Stomach (tissue), 9 donors: Measurements from ENCODE around the gene HADH. TPM values are rescaled to one million over a fixed set of nuclear protein-coding genes. Genes with fewer than 3 reads are reported as not detected.
"Not testable (repeated sequence)": the region's sequence is repeated elsewhere in the genome, so short reads cannot be mapped to it uniquely, and the experiment has no call there.

Experiments
- DNase-seq, 2 donors: peaks; one replicate each; pipeline versions ENCODE4 v3.0.0 to v3.0.0-alpha.2; 2013 to 2019
- H3K27ac ChIP-seq, 5 donors: fragments of 200-600 bp in 4 of 5; sonication (generic) in 4 of 5; one replicate each; pipeline ENCODE4 v1.5.1; 2013 to 2019; ENCODE audit warnings: mild to moderate bottlenecking in 1 of 5, moderate library complexity in 1 of 5
- H3K27me3 ChIP-seq, 3 donors: fragments of 200-600 bp; sonication (generic); one replicate each; pipeline ENCODE4 v1.5.1; 2017 to 2019; ENCODE audit warnings: mixed run types in 1 of 3
- H3K36me3 ChIP-seq, 4 donors: fragments of 200-600 bp; sonication (generic); 1 replicate in 3 of 4; 2 replicates in 1 of 4; pipeline ENCODE4 v1.5.1; 2016 to 2019
- H3K4me1 ChIP-seq, 4 donors: fragments of 200-600 bp; sonication (generic); one replicate each; pipeline ENCODE4 v1.5.1; 2016 to 2019
- H3K4me3 ChIP-seq, 4 donors: fragments of 200-600 bp; sonication (generic) in 3 of 4; one replicate each; pipeline ENCODE4 v1.5.1; 2016 to 2019; ENCODE audit warnings: mild to moderate bottlenecking in 1 of 4
- H3K9me3 ChIP-seq, 4 donors: fragments of 200-600 bp; sonication (generic); one replicate each; pipeline ENCODE4 v1.5.1; 2016 to 2019
- CTCF ChIP-seq, 7 experiments: fragments of 450-650 bp in 4 of 7; fragments of 200-600 bp in 3 of 7; sonication (generic) in 3 of 7; IDR thresholded peaks; one replicate each; pipeline ENCODE4 v1.5.1; 2016 to 2019; ENCODE audit warnings: antibody characterized with exemption in 7 of 7, control low read depth in 2 of 7, mild to moderate bottlenecking in 1 of 7
- EP300 ChIP-seq: sonication (generic); formaldehyde crosslinking; IDR thresholded peaks from one replicate; pipeline ENCODE4 v1.6.1; 2017; ENCODE audit warnings: antibody characterized with exemption
- POLR2A ChIP-seq, 4 donors: fragments of 450-650 bp; IDR thresholded peaks; one replicate each; pipeline ENCODE4 v1.6.1; 2016; ENCODE audit warnings: antibody characterized with exemption in 4 of 4, control low read depth in 2 of 4, mild to moderate bottlenecking in 1 of 4, moderate library complexity in 1 of 4
- POLR2AphosphoS5 ChIP-seq, 3 donors: sonication (generic); formaldehyde crosslinking; IDR thresholded peaks; one replicate each; pipeline ENCODE4 v1.6.1; 2016; ENCODE audit warnings: antibody characterized with exemption in 3 of 3
- WGBS, 5 donors: extraction: QIAGEN DNeasy Blood & Tissue Kit in 3 of 5; methylation state at CpG; one replicate each; pipeline versions ENCODE4 v1.1.5 to v1.1.7; 2013 to 2018; 5-methylcytosine and 5-hydroxymethylcytosine counted together
- intact Hi-C: fragments of 100-400 bp; cut with DNase I; formaldehyde crosslinking; loops from one replicate; pipeline ENCODE4 v1.15.1; 2023; ENCODE audit warnings: low total_unique reads
- polyA plus RNA-seq, 3 donors: library from polyadenylated mRNA; stranded (reverse); fragments of 200-250 nt; gene quantifications; one replicate each; pipeline ENCODE4 v1.2.3, GENCODE V29; 2013
- total RNA-seq, 5 donors: library from RNA; depleted of rRNA; stranded (reverse); fragments of >200 nt; gene quantifications; one replicate each; pipeline versions ENCODE4 v1.1.0 to v1.2.3, GENCODE V29; 2014 to 2016
- donor health status: healthy with polysubstance abuse.
- donor health status: Bipolar disorder and iron deficiency.
- donor health status: healthy.

The HADH gene
- total and polyA plus RNA-seq, 8 donors: 51.6 to 118 (median 64.7) TPM

GRCh38 chr4:108045687-108046024, 56.0 kb downstream of the HADH start:
- intact Hi-C loops: no loop called here
- Histone ChIP-seq H3K36me3 (no peaks in the 10 kb centered on the region), H3K4me1 (peaks cover 0 to 14% (median 5%) of the 10 kb centered on the region in 4 donors), H3K27me3 (no peaks in the 10 kb centered on the region), H3K4me3 (no peak overlapping the region), H3K27ac (no peak overlapping the region), H3K9me3 (no peaks in the 10 kb centered on the region)
- 19 to 31% (median 20%) methylated on average over 3 of the region's 3 CpGs for WGBS, 5 donors
- DNase-seq: peak; percentile 49 to 75
- TF ChIP-seq POLR2AphosphoS5 (IDR thresholded peaks at IDR 0.05) (no peak), CTCF (IDR thresholded peaks at IDR 0.05) (no peak), POLR2A (IDR thresholded peaks at IDR 0.05) (no peak), EP300 (no peak)

GRCh38 chr4:108047199-108047598, 57.5 kb downstream of the HADH start:
- Histone ChIP-seq H3K9me3 (no peaks in the 10 kb centered on the region), H3K4me3 (no peak overlapping the region), H3K27me3 (no peaks in the 10 kb centered on the region), H3K36me3 (no peaks in the 10 kb centered on the region), H3K27ac (no peak overlapping the region), H3K4me1 (peaks cover 0 to 14% (median 5%) of the 10 kb centered on the region in 4 donors)
- intact Hi-C loops: no loop called here
- DNase-seq: no peak
- 78 to 92% (median 86%) methylated on average over 2 of the region's 2 CpGs for WGBS, 5 donors
- no peak for TF ChIP-seq CTCF (IDR thresholded peaks at IDR 0.05)
- no peak for TF ChIP-seq POLR2A (IDR thresholded peaks at IDR 0.05)
- TF ChIP-seq EP300: no peak
- no peak for TF ChIP-seq POLR2AphosphoS5 (IDR thresholded peaks at IDR 0.05)

GRCh38 chr4:108048157-108048556, 58.5 kb downstream of the HADH start:
- WGBS, 5 donors: 81 to 94% (median 89%) methylated on average over 6 of the region's 6 CpGs
- Histone ChIP-seq H3K4me3 (no peak overlapping the region), H3K36me3 (no peaks in the 10 kb centered on the region), H3K9me3 (no peaks in the 10 kb centered on the region), H3K27ac (no peak overlapping the region), H3K27me3 (no peaks in the 10 kb centered on the region), H3K4me1 (peaks cover 0 to 14% (median 5%) of the 10 kb centered on the region in 4 donors)
- TF ChIP-seq CTCF (IDR thresholded peaks at IDR 0.05) (no peak), POLR2AphosphoS5 (IDR thresholded peaks at IDR 0.05) (no peak), EP300 (no peak), POLR2A (IDR thresholded peaks at IDR 0.05) (no peak)
- DNase-seq: no peak
- intact Hi-C loops: no loop called here

GRCh38 chr4:108048997-108049396, 59.3 kb downstream of the HADH start:
- 84 to 91% (median 88%) methylated on average over 7 of the region's 7 CpGs for WGBS, 5 donors
- intact Hi-C loops: no loop called here

GRCh38 chr4:108049406-108049805, 59.7 kb downstream of the HADH start:
- DNase-seq: no peak
- 71 to 84% (median 76%) methylated on average over 5 of the region's 5 CpGs for WGBS, 5 donors
- Histone ChIP-seq H3K4me1 (peaks cover 0 to 14% (median 5%) of the 10 kb centered on the region in 4 donors), H3K27me3 (no peaks in the 10 kb centered on the region), H3K36me3 (no peaks in the 10 kb centered on the region), H3K27ac (no peak overlapping the region), H3K4me3 (peak overlapping the region in 1 of 4 donors; percentile 3), H3K9me3 (no peaks in the 10 kb centered on the region)
- intact Hi-C loops: no loop called here
- no peak for TF ChIP-seq POLR2AphosphoS5 (IDR thresholded peaks at IDR 0.05)
- no peak for TF ChIP-seq POLR2A (IDR thresholded peaks at IDR 0.05)
- TF ChIP-seq CTCF (IDR thresholded peaks at IDR 0.05): no peak
- TF ChIP-seq EP300: no peak

More at GRCh38 chr4:108048997-108049396, 59.3 kb downstream of the HADH start:
- H3K36me3 ChIP-seq: no peaks in the 10 kb centered on the region
- DNase-seq: no peak
- peaks cover 0 to 14% (median 5%) of the 10 kb centered on the region in 4 donors for H3K4me1 ChIP-seq
- peak overlapping the region in 1 of 4 donors; percentile 3 for H3K4me3 ChIP-seq
- no peaks in the 10 kb centered on the region for H3K9me3 ChIP-seq
- no peak for TF ChIP-seq EP300
- TF ChIP-seq POLR2A (IDR thresholded peaks at IDR 0.05): no peak
- H3K27me3 ChIP-seq: no peaks in the 10 kb centered on the region
- no peak overlapping the region for H3K27ac ChIP-seq

GRCh38 chr4:108050166-108051111, 60.8 kb downstream of the HADH start:
- WGBS, 5 donors: 87 to 92% (median 89%) methylated on average over 8 to 10 of the region's 10 CpGs
- H3K27me3 ChIP-seq, H3K4me1 ChIP-seq, intact Hi-C loops, H3K27ac ChIP-seq, H3K4me3 ChIP-seq, DNase-seq, H3K36me3 ChIP-seq, H3K9me3 ChIP-seq: not testable (repeated sequence)
